Measurements from ENCODE around the gene ASIC5.
A peak's percentile ranks its signal among the peaks of the same experiment; 100 is the strongest.
"Not testable (repeated sequence)": the region's sequence is repeated elsewhere in the genome, so short reads cannot be mapped to it uniquely, and the experiment has no call there.

Gene ASIC5

DNA sequence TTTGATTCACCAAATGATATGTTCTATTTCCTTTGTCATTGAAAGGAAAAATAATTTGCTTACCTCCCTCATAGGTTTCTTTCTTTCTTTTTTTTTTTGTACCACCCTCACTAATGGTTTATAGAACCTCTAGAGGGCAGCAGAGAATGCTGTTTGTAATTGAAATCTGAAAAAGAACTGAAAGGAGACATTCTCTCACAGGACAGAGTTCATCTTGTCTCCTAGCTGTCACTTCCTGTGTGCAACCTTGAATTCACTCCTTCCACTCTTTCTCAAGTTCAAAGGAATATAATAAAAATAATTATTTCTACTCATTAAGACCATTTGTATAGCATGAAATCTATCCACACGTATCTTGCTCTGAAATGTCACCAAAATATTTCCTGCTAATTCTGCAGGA is 56.2 kb downstream of the ASIC5 start:
- DNase-seq (ENCODE audit: low read depth in 1 of 2, low spot score in 1 of 2): peak; percentile 19 to 89
- in situ Hi-C loops (cut with HindIII; ENCODE audit: low pct_unique_long_range_greater_than_20kb, low sequenced_read_pairs): no loop called here
- no peak for TF ChIP-seq JUND (IDR thresholded peaks at IDR 0.05; ENCODE audit: low read depth)

DNA sequence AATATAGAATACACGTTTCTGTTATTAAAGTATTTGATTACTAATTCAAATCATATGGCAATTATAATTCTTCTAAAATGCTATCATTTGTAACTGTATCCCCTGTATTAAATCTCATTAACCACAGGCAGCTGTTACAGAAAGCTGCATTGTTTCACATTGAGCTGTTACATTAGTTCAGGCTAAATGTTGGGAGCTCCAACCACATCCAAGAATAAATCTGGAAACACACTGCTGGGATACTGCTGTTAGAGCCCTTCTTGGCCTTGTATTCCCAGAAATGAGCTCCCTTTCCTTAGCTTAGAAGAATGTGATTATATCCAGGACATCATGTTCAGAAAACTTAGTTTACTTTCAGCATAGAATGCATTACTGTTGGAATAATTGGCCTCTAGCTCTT is 59.1 kb downstream of the ASIC5 start:
- in situ Hi-C loops (cut with HindIII; ENCODE audit: low pct_unique_long_range_greater_than_20kb, low sequenced_read_pairs): no loop called here
- no peak for TF ChIP-seq JUND (IDR thresholded peaks at IDR 0.05; ENCODE audit: low read depth)

DNA sequence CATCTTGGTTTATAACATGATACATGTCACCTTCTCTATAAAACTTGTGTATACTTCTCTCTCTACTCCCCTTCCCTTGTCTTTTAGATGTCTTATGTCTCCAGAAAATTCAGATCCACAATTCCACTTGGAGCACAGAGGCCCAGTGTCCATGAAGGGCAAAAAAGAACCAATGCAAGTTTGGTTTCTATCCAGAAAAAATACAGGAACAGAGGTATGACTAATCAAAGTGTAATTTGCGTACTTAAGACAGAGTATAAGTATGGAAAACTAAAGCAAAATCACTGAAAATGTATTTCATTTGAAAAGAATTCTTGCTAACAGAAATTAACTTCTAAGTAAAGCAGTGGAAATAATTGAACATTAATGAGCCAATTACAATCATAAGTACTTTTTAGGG is 61.1 kb downstream of the ASIC5 start:
- in situ Hi-C loops (cut with HindIII; ENCODE audit: low pct_unique_long_range_greater_than_20kb, low sequenced_read_pairs): no loop called here
- TF ChIP-seq JUND (IDR thresholded peaks at IDR 0.05; ENCODE audit: low read depth): no peak
- DNase-seq (ENCODE audit: low read depth in 1 of 2, low spot score in 1 of 2): no peak

More for the DNA sequence above, 59.1 kb downstream of the ASIC5 start:
- DNase-seq (ENCODE audit: low read depth in 1 of 2, low spot score in 1 of 2): no peak

DNA sequence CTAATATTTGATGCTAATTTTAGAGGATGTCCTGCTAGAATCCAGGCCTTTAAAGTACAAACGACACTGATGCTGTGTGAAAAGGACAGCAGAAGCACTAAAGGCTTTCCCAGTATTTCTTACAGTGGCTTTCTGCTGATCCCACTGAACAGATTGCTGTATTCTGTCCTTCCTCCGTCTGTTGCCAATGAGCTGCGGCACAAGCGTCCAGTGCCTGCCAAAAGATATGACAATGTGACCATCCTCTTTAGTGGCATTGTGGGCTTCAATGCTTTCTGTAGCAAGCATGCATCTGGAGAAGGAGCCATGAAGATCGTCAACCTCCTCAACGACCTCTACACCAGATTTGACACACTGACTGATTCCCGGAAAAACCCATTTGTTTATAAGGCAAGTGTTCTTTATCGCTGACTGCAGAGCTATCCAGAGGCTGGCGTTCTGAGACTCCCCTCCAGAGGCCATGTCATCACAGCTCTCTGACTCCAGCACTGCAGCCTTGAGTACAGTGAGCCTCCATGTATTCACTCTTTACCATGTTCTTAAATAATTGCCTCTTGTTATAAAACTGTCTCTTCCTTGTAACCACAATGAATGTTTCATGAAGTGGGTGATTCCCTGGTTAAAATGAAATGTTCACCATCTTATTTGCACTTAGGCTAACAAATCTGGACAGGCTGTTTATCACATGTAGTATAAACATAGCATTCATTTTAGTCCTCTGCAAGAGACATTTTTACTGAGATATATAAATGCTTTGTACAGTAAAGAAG is 63.7 kb downstream of the ASIC5 start:
- in situ Hi-C loops (cut with HindIII; ENCODE audit: low pct_unique_long_range_greater_than_20kb, low sequenced_read_pairs): no loop called here
- DNase-seq (ENCODE audit: low read depth in 1 of 2, low spot score in 1 of 2): no peak
- no peak for TF ChIP-seq JUND (IDR thresholded peaks at IDR 0.05; ENCODE audit: low read depth)

DNA sequence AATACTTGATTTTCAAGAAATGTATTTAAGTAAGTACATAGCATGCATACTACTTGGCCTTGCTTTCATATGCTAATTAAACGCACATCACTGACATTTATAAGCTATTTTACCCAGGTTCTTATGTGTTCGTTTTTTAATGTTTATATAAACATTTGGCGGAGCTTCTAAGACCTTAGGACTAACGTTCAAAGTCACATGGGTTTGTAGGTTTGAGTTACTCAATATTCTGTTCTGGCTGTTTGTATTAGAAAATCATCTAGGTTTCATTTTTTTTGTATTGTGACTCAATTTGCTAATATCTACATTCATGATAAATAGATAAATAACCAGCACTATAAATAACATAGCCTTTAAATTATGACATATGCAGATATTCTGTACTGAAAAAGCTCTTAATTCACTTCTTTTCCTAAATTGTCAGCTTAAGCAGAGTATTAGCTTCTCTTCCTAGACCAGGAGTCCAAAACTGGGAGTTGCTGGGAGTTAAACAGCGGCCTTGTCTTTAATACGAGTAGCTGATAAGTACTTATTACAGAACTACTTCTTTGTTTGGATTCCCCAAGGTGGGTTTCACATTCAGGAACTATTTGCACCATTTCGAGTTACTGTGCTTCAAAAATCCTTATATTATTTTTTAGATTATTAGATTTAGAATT is 65.3 kb downstream of the ASIC5 start:
- in situ Hi-C loops (cut with HindIII; ENCODE audit: low pct_unique_long_range_greater_than_20kb, low sequenced_read_pairs): no loop called here
- DNase-seq (ENCODE audit: low read depth in 1 of 2, low spot score in 1 of 2): no peak
- TF ChIP-seq JUND (IDR thresholded peaks at IDR 0.05; ENCODE audit: low read depth): no peak

DNA sequence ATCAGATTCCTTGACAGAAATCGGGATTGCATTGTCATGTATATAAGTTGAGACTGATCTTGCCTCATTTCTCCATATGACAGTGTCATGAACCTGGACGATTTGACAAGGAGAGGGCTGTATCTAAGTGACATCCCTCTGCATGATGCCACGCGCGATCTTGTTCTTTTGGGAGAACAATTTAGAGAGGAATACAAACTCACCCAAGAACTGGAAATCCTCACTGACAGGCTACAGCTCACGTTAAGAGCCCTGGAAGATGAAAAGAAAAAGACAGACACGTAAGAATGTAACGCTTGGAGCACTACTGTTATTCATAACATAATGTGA is 66.3 kb downstream of the ASIC5 start:
- TF ChIP-seq JUND (IDR thresholded peaks at IDR 0.05; ENCODE audit: low read depth): no peak
- no peak for DNase-seq (ENCODE audit: low read depth in 1 of 2, low spot score in 1 of 2)
- in situ Hi-C loops (cut with HindIII; ENCODE audit: low pct_unique_long_range_greater_than_20kb, low sequenced_read_pairs): no loop called here

DNA sequence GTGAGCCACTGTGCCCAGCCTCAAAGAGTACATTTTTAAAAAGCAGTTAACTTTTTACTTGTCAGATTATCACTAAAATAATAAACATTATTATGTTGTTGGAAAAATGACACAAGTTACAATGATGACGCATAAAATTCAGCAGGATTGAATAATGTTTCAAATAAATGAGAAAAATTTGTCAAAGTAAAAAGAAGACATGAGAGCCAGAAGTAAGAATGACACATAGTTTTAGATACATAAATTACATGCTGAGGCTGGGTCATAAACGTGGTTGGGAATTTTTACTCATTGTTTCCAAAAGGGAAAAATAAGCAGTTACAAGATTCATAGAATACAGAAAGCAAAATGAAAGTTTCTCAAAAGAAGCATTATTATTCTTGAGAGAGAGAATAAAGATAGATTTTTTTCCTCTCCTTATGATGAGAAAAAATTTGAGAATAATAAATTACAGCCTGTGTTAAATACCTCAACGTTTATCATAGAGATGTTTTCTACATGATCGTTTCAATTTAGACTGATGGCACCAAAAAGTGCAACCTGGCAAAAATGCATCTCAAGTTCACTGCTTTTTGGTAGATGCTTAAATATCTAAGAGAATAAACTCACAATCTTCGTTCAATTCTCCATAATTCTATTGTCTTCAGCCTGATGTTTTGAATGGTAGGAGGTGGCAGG is 66.8 kb downstream of the ASIC5 start:
- DNase-seq (ENCODE audit: low read depth in 1 of 2, low spot score in 1 of 2): no peak
- TF ChIP-seq JUND (IDR thresholded peaks at IDR 0.05; ENCODE audit: low read depth): no peak
- in situ Hi-C loops (cut with HindIII; ENCODE audit: low pct_unique_long_range_greater_than_20kb, low sequenced_read_pairs): no loop called here

DNA sequence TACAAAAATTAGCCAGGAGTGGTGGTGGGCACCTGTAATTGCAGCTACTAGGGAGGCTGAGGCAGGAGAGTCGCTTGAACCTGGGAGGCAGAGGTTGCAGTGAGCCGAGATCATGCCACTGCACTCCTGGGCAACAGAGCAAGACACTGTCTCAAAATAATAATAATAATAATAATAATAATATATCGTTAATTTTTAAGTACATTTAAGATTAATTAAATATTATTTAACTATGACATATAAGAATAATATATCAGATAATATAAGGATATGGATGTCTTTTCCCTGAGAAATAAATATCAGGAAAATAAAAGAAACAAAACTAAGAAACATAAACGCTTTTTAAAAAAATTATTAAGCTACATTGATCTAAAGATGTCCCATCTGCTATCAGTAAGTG is 68.5 kb downstream of the ASIC5 start:
- DNase-seq (ENCODE audit: low read depth in 1 of 2, low spot score in 1 of 2); in situ Hi-C loops (cut with HindIII; ENCODE audit: low pct_unique_long_range_greater_than_20kb, low sequenced_read_pairs): not testable (repeated sequence)

DNA sequence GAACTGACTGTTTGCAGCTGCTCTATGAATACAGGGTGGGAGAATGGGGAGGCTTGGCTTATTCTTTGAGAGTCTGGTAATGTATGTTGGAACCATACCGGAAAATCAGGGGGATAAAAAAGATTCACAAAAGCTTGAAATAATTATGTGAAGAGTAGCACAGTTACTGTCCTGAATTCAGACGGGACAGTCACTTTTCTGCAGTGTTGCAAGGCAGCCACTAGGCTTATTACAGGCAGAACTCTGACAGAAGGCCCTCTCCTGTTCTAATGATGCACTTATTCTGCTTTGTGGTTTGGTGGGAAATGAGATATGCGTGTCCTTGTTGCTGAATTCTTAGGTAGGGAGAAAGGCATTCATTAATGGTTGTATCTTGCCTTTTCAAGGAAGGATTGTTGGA is 70.1 kb downstream of the ASIC5 start:
- peak; percentile 3 to 42 for DNase-seq (ENCODE audit: low read depth in 1 of 2, low spot score in 1 of 2)
- TF ChIP-seq JUND (IDR thresholded peaks at IDR 0.05; ENCODE audit: low read depth): no peak
- in situ Hi-C loops (cut with HindIII; ENCODE audit: low pct_unique_long_range_greater_than_20kb, low sequenced_read_pairs): no loop called here

DNA sequence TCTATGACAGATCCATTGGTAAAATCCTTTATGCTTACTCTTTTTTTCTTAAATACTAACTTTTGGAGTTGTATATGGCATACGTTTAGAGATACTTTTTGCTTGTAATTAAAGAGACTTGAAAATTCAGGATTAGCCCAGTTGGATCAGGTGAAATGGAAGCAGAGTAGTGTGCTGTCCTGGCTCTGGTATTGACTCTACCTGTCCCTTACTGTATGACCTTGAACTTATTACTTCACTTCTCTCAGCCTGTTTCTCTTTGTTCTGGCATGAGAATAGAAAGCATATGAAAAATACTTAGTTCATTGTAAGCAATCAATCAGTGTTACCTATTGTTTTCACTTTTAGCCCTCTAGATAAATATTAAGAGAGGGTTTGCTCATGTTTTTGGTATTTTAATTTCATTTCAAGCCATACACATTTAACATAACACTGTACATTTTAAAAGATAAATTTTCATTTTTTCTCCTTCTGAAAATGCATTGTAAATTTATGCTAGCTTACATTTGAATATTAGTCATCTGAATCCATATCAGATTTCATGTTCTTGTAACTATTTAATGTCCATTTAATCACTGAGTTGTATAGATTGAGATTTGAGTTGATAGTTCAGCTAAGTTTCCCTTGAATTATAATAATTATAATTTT is 71.4 kb downstream of the ASIC5 start:
- no peak for DNase-seq (ENCODE audit: low read depth in 1 of 2, low spot score in 1 of 2)
- in situ Hi-C loops (cut with HindIII; ENCODE audit: low pct_unique_long_range_greater_than_20kb, low sequenced_read_pairs): no loop called here
- no peak for TF ChIP-seq JUND (IDR thresholded peaks at IDR 0.05; ENCODE audit: low read depth)

DNA sequence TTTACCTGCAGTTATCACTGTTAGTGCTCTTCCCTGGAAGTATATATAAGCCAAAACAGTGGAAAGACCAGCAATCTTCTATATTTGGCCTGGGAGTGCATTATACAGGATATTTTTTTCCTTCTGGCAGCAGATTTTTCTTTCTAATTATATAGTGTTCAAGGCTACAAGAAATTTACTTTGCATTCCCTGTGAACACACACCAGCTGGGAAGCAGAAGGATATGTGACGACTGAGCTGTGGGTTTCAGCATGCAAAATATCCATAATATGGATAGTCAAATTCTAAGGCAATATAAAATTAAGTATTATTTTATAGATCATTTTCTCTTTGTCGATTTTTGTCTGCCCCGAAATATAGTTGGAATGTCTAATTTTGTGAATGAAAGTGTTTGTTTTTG is 76.1 kb downstream of the ASIC5 start:
- no peak for DNase-seq (ENCODE audit: low read depth in 1 of 2, low spot score in 1 of 2)
- TF ChIP-seq JUND (IDR thresholded peaks at IDR 0.05; ENCODE audit: low read depth): no peak
- in situ Hi-C loops (cut with HindIII; ENCODE audit: low pct_unique_long_range_greater_than_20kb, low sequenced_read_pairs): no loop called here

DNA sequence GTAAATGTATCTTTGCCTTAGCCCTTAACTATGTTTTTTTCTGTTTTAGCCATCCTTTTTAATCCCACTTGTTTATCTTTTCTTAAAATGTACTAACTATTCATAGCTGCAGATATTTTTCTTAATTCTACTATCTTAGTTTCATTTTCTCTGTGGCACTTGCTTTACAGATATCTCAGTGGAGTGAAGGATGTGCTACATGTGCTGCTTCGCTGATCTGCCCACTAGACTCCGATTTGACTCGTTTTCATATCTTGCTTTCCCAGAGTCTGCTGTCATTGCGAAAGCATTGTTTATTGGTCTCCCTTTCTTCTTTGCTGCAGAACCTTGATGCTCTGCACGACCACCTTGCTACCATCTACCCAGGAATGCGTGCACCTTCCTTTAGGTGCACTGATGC is 76.7 kb downstream of the ASIC5 start:
- DNase-seq (ENCODE audit: low read depth in 1 of 2, low spot score in 1 of 2): no peak
- no peak for TF ChIP-seq JUND (IDR thresholded peaks at IDR 0.05; ENCODE audit: low read depth)
- in situ Hi-C loops (cut with HindIII; ENCODE audit: low pct_unique_long_range_greater_than_20kb, low sequenced_read_pairs): no loop called here

Measured in T47D (cell line).